NCI-H1092 treated with DMSO at 0.1 percent for 48 hours (cell line): Measurements from ENCODE around the gene GPRIN2.
"Not testable (repeated sequence)": the region's sequence is repeated elsewhere in the genome, so short reads cannot be mapped to it uniquely, and the experiment has no call there.

Experiments used
- DNase-seq: peaks from one replicate; lab custom pipeline; 2025; lab: John Stamatoyannopoulos, UW

The GPRIN2 gene

GRCh38 chr10:46520941-46521340 is 35.5 kb downstream of the GPRIN2 start:
- DNase-seq: peak; percentile 76

- DNase-seq: no peak
These were observed 36.1 kb downstream of the GPRIN2 start for GRCh38 chr10:46520381-46520780.

- no peak for DNase-seq
These were observed 38.3 kb downstream of the GPRIN2 start for GRCh38 chr10:46518028-46518725.

GRCh38 chr10:46517541-46517940 is 38.9 kb downstream of the GPRIN2 start:
- DNase-seq: no peak

- DNase-seq: no peak
These were observed 39.6 kb downstream of the GPRIN2 start for GRCh38 chr10:46516660-46517416.

GRCh38 chr10:46515793-46516192 is 40.7 kb downstream of the GPRIN2 start:
- no peak for DNase-seq

GRCh38 chr10:46515366-46515765 is 41.1 kb downstream of the GPRIN2 start:
- DNase-seq: no peak

GRCh38 chr10:46514899-46515298 is 41.6 kb downstream of the GPRIN2 start:
- DNase-seq: no peak

GRCh38 chr10:46514431-46514861 is 42.0 kb downstream of the GPRIN2 start:
- no peak for DNase-seq

GRCh38 chr10:46513333-46513732 is 43.1 kb downstream of the GPRIN2 start:
- DNase-seq: not testable (repeated sequence)

- DNase-seq: not testable (repeated sequence)
These were observed 43.7 kb downstream of the GPRIN2 start for GRCh38 chr10:46512725-46513124.

GRCh38 chr10:46512002-46512401 is 44.5 kb downstream of the GPRIN2 start:
- DNase-seq: not testable (repeated sequence)
